ENCODE data around the gene FUCA1.

DNA sequence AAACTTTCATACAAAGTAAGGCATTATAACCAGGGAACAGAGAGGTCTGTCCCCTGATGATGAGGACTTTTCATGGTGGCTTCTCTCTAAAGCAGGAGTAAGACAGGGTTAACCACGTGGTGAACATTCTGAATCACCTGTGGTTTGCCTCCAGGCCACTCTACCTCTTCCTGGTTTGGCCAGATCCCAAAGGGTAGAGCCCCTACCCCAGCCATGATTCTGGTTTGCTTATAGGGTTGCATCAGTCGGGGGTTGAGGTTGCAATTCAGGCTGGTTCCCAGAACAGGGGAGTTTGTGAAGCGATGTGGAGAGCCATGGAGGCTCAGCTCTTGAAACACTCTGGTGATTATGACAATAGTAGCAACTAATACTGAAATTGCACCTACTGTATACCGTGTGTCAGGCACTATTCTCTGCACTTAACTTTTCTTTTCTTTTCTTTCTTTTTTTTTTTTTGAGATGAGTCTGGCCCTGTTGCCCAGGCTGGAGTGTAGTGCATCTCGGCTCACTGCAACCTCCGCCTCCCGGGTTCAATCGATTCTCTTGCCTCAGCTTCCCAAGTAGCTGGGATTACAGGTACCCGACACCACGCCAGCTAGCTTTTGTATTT lies 36.8 kb upstream of the FUCA1 start:
- TF ChIP-seq, protein P1, sequence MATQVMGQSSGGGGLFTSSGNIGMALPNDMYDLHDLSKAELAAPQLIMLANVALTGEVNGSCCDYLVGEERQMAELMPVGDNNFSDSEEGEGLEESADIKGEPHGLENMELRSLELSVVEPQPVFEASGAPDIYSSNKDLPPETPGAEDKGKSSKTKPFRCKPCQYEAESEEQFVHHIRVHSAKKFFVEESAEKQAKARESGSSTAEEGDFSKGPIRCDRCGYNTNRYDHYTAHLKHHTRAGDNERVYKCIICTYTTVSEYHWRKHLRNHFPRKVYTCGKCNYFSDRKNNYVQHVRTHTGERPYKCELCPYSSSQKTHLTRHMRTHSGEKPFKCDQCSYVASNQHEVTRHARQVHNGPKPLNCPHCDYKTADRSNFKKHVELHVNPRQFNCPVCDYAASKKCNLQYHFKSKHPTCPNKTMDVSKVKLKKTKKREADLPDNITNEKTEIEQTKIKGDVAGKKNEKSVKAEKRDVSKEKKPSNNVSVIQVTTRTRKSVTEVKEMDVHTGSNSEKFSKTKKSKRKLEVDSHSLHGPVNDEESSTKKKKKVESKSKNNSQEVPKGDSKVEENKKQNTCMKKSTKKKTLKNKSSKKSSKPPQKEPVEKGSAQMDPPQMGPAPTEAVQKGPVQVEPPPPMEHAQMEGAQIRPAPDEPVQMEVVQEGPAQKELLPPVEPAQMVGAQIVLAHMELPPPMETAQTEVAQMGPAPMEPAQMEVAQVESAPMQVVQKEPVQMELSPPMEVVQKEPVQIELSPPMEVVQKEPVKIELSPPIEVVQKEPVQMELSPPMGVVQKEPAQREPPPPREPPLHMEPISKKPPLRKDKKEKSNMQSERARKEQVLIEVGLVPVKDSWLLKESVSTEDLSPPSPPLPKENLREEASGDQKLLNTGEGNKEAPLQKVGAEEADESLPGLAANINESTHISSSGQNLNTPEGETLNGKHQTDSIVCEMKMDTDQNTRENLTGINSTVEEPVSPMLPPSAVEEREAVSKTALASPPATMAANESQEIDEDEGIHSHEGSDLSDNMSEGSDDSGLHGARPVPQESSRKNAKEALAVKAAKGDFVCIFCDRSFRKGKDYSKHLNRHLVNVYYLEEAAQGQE (IDR thresholded peaks at IDR 0.05; ENCODE audit: low read depth) = no peak
- TF ChIP-seq RAD21 (IDR thresholded peaks at IDR 0.05; ENCODE audit: low read depth) (no peak), TAF1 (IDR thresholded peaks at IDR 0.05; ENCODE audit: low read depth) (no peak), EP300 (IDR thresholded peaks at IDR 0.05; ENCODE audit: borderline replicate concordance) (no peak), YY1 (IDR thresholded peaks at IDR 0.05; ENCODE audit: low read depth) (no peak), ZBTB7A (IDR thresholded peaks at IDR 0.05; ENCODE audit: low read depth) (no peak), CREB1 (IDR thresholded peaks at IDR 0.05; ENCODE audit: low read depth) (no peak), EGR1 (IDR thresholded peaks at IDR 0.05) (no peak), TEAD4 (IDR thresholded peaks at IDR 0.05) (no peak), NFIC (IDR thresholded peaks at IDR 0.05) (no peak), FOXM1 (IDR thresholded peaks at IDR 0.05; ENCODE audit: borderline replicate concordance, low read depth) (no peak), TCF12 (IDR thresholded peaks at IDR 0.05; ENCODE audit: low read depth) (no peak)
- TF ChIP-seq, protein P2, sequence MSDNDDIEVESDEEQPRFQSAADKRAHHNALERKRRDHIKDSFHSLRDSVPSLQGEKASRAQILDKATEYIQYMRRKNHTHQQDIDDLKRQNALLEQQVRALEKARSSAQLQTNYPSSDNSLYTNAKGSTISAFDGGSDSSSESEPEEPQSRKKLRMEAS (IDR thresholded peaks at IDR 0.05) = no peak
